Epidermal melanocyte (primary cell): ENCODE measurements around the gene GIPC3.
"Not testable (repeated sequence)": the region's sequence is repeated elsewhere in the genome, so short reads cannot be mapped to it uniquely, and the experiment has no call there.

Experiments
- DNase-seq: peaks from one replicate; pipeline ENCODE4 v3.0.0; 2011; ENCODE audit warnings: low spot score; ENCODE audit not compliant: insufficient read length

The GIPC3 gene

GRCh38 chr19:3618144-3618810 lies 33.0 kb downstream of the GIPC3 start:
- peak; percentile 98 for DNase-seq

- no peak for DNase-seq
These were observed 33.7 kb downstream of the GIPC3 start for GRCh38 chr19:3618811-3619630.

GRCh38 chr19:3619631-3620012 lies 34.3 kb downstream of the GIPC3 start:
- DNase-seq = no peak

DNA sequence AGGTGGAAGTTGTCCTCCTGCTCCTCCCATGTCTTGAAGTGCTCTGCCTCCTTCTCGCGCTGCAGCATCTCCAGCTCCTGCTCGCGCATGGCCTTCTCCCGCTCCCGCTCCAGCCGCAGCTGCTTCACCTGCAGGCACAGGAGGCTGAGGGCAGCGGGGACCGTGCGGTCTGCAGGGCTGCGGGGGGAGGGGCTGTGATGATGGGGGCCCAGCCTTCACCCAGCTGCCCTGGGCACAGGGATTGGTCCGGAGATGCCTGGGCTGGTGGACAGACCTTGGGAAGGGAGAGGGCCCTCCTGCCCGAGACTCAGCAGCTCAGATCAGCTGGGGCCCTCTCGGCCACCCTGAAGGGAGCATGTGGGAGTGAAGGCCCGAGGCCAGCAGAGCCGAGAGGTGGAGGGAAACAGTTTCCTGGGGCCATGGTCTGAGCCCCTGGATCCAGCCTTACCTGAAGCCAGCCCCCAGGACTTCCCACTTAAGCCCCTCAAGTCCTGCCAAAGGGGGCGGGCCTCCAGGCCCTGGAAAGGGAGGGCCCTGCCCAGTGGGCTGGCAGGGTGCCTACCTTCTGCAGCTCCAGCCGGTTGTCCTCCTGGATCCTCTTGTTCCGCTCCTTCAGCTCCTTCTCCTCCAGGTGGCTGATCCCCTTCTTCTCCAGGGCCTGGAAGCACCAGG lies 35.0 kb downstream of the GIPC3 start:
- no peak for DNase-seq

DNA sequence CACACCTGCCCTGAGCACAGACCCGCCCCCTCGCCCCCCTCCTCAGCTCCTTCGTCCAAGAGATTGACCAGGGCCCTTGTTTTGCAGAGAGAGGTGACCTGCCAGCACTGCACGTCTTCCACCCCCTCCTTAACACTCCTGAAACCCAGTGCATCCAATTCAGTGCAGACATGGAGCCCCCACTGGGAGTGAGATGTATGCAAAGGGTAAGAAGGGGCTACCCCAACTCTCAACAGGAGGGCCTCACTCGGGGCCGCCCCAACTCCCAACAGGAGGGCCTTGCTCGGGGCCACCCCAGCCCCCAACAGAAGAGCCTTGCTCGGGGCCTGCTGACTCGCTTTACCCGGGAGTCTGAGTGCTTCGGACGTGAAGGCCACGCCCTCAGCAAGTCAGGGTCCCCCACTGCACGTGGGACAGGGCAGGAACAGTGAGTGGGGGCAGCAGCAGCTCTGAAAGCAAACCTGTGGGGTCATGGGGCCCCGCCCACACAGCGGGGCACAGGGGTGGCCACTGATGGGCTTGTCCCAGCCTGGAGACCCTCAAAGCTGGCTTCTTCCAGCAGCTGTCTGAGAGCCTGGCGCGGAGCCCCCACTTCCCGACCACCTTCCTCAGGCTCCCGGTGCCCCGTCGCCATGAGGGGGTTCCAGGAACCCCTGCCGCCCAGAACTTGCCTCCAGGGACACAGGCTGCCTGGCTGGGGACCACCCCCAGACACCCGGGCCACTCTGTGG lies 35.7 kb downstream of the GIPC3 start:
- DNase-seq = no peak

DNA sequence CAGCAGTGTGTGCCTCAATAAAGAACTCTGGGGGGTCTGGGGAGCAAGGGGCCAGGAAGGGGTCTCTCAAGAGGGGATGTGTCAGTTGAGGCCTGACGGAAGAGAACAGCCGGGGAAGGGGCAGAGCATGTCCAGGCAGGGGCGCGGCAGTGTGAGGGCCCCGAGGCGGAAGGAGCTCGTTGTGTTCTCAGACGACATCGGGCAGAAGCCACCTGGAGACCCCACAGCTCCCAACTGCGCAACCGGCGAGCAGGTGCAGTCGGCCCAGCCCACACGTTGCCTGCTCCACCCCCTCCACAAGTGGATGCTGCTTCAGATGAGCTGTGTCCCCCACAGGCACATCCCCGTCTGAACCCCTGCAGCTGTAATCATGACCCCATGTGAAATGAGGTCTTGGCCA lies 36.4 kb downstream of the GIPC3 start:
- DNase-seq = no peak

DNA sequence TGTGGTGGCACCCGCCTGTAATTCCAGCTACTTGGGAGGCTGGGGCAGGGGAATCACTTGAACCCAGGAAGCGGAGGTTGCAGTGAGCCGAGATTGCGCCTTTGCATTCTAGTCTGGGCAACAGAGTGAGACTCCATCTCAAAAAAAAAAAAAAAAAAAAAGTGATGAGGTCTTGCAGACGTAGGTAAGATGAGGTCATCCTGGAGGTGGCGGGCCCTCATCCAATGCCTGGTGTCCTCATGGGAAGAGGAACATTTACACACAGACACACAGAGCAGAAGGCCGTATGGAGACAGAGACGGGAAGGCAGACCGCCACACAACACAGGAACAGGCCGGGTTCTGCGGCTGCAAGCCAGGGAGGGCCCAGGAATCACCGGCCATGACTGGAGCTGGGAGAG lies 36.9 kb downstream of the GIPC3 start:
- DNase-seq = no peak

DNA sequence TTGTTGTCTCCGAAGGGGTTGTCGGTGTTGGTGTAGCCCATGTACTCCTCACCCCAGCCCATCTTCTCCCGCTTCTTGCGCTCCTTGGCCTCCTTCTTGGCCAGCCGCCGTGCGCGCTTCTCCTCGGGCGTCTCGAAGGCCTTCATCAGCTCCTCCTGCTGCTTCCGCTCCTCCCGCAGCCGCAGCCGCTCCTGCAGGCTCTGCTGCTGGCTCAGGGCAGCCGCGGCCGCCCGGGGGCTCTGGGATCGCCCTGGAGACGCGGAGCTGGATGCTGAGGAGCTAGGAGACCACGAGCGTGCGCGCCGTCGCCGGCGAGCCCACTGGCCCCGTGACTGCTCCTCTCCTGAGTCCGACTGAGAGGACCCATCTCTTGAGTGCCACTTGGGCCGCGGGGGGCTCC lies 38.4 kb downstream of the GIPC3 start:
- DNase-seq = no peak

- DNase-seq = no peak
These were observed 40.8 kb downstream of the GIPC3 start for GRCh38 chr19:3625996-3626472.

DNA sequence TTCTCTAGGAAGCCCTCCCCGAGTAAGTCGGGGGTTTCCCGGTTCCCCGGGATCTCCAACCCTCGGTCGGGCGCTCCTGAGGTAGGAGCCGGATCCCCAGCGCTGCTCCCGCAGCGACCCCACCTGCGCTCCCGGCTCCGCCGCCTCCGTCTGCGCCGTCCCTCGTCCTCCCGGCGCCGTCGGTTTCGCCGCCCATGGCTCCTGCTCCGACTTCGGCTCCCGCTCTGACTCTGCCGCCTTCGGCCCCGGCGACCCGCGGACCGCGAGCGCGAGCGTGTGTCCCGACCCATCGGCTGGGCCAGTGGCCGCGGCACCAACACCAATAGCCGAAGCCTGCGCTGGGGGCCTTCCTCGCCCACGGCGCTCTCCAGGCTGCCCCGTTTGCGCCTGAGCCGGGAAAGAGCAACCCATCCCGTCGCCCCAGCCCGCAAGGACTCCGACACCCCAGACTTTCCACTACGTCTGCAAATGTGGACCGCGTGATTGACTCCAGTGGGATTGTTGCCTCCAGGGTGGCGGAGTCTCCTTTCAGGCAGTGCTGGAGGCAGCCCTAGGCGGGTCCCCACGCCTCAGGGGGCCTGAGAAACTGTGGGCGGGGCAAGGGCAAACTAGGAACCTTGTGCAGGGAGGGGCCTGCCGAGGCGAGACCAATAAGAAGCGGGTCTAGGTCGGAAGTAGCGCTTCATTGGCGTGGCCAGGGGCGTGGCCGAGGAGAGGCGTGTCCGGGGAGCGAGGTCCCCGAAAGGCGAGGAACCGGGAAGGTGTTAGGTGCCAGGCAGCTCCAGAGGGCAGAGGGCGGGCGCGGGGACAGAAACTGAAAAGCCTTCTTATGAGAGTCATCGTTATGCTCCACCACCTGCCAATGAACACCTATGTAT lies 41.4 kb downstream of the GIPC3 start, which contains the start of gene CACTIN:
Gene CACTIN (minus strand): TSS at position 318 of the 878 bp plus-strand sequence. CDS start 28 bp downstream, at position 290.
- DNase-seq = peak; percentile 100

DNA sequence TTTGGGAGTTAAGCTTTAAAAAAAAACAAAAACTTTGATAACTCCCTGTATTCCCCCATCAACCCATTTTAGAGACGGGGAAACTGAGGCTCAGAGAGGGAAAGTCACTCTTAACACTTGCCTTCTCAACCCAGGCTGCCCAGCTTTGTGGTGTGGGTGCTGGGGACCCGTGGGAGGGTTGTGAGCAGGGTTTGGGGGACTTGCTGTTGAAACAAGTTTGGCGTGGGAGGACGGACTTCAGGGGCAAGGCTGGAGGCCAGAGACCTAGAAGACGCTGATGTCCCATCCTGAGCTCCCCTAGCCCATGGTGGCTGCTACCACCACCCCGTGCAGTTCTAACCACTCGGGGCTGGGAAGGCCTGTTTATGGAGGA lies 42.1 kb downstream of the GIPC3 start:
- DNase-seq = no peak

DNA sequence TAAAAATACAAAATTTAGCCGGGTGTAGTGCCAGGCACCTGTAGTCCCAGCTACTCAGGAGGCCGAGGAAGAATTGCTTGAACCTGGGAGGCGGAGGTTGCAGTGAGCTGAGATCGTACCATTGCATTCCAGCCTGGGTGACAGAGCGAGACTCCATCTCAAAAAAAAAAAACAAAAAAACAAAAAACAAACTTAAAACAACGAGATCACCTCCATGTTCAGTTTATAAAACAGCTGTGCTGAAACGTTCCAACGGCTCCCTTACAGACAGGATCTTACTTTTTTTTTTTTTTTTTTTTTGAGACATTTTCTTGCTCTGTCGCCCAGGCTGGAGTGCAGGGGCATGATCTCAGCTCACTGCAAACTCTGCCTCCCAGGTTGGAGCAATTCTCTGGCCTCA lies 43.5 kb downstream of the GIPC3 start:
- DNase-seq = not testable (repeated sequence)

DNA sequence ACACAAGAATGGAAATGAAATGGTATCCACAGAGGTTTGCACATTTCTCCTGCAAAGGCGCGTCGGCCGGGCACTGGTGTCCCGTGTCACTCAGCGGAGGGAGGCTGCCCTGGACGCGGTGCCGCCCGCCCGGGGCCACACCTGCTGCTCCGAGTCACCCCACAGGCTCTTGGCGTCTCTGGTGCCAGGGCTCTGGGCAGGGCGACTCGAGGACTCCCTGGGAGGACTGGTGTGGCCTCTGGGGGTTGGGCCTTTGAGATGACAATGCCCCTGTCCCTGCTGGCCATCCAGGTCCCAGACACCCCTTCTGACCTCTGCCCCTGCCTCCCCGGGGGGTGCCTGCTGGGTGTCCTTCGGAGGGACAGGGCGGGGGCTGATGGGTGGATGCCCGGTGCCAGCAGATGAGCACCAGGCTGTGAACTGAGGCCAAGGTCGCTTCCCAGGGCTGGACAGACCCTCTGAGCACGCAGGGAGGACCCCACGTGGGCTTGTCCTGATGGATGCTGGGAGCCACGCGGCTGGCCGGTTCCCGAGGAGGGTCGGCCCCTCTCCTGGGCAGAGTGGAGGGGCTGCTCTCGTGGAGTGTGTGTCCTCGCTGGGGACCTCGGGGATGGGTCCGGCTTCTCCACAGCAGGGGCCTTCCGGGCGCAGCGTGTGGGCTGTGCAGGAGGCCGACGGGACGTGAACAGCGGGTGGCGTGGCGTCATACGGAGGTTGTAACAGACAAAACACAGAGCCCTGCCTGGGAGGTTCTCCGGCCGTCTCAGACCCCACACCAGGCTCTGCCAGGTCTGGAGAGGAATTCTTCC lies 46.0 kb downstream of the GIPC3 start:
- no peak for DNase-seq

DNA sequence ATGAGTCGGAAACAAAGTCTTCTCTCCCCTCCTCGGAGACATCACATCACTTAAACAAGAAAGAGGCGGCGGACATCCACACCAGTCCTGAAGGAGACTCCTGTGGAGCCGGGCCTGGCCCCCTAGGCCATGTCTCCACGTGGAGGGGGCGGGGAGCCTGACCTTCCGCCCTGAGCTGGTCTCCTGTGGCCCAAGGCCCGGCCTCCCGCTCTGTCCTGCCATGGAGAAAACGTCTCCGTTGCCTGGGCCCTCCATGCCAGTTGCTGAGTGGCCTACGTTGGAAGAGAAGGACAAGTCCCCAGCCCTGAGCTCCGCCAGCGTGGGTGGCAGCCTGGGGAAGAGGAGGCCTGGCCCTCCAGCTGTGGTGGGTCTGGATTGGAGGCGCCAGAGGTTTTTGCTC lies 46.8 kb downstream of the GIPC3 start:
- no peak for DNase-seq

DNA sequence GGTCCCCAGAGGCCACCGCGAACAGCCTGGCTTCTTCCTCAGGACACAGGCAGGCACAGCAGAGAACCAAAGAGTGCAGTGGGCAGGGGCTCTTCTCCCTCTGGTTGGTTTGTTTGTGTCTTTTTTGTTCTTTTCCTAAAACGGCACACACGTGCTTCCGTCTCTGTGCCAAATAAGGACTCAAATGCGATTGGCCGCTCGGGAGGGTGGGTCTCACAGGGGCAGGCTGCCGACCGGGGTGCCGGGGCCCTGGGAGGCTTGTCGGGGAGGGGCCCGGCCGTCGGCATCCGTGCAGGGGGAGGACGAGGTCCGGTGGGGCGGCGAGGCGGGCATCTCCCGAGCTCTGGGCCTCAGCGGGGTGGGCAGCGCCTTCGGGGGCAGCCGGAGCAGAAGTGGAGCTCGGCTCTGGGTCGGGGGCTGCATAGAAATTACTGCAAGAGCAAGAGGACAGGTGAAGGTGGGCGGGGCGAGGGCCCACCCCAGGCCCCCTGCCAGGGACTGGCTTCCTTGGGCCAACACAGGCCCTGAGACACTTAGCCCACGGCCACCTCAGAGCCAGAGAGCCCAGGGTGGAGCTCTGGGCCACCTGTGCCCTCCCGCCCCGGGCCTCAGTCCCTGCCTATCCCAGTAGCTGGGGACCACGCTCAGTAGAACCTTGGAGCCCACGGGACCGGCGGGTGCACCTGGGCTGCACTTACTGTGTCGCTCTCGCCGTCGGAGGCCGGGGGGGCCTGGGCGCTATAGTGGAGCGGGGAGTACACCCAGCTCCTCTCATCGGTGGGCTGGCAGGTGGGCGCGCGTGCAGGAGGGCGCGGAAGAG lies 47.7 kb downstream of the GIPC3 start:
- DNase-seq = no peak

DNA sequence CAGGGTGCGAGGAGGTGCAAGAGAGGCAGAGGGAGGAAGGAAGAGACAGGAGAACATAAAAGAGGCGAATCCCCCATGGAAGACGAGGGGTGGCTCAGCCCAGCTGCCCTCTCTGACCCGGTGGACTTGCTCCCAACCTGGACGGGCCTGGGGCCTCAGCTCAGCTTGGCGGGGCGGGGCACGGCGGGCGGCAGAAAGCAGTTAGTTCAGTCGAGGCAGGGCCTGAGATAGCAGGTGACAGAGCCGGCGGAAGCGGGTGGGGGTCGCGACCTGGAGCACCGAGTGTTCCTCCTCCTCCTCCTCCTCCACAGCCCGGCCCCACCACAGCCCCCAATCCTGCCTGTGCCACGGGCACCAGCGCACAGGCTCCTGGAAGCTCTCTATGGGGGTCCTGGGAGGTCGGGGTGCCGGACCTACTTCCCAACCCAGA lies 48.3 kb downstream of the GIPC3 start:
- no peak for DNase-seq

GRCh38 chr19:3634496-3635045 lies 49.3 kb downstream of the GIPC3 start:
- DNase-seq = no peak

GRCh38 chr19:3636506-3636905 lies 51.2 kb downstream of the GIPC3 start:
- no peak for DNase-seq
